ENCODE results near the gene HDAC4.

- TF ChIP-seq POLR2A (IDR thresholded peaks at IDR 0.05), result no peak
- TF ChIP-seq, protein P1, sequence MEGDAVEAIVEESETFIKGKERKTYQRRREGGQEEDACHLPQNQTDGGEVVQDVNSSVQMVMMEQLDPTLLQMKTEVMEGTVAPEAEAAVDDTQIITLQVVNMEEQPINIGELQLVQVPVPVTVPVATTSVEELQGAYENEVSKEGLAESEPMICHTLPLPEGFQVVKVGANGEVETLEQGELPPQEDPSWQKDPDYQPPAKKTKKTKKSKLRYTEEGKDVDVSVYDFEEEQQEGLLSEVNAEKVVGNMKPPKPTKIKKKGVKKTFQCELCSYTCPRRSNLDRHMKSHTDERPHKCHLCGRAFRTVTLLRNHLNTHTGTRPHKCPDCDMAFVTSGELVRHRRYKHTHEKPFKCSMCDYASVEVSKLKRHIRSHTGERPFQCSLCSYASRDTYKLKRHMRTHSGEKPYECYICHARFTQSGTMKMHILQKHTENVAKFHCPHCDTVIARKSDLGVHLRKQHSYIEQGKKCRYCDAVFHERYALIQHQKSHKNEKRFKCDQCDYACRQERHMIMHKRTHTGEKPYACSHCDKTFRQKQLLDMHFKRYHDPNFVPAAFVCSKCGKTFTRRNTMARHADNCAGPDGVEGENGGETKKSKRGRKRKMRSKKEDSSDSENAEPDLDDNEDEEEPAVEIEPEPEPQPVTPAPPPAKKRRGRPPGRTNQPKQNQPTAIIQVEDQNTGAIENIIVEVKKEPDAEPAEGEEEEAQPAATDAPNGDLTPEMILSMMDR (IDR thresholded peaks at IDR 0.05), result no peak
Measured at GRCh38 chr2:239138610-239139009, 262.2 kb downstream of the HDAC4 start.
